Activated CD8-positive, alpha-beta memory T cell treated with anti-CD3 and anti-CD28 coated beads, Interleukin-2, amount 50 U/mL, for 48 hours (primary cell): ENCODE results near the gene C9orf152.
"Not testable (repeated sequence)": the region's sequence is repeated elsewhere in the genome, so short reads cannot be mapped to it uniquely, and the experiment has no call there.

Experiments
- DNase-seq: peaks from one replicate; pipeline ENCODE4 v3.0.0-alpha.2; 2020

Gene C9orf152, protein sequence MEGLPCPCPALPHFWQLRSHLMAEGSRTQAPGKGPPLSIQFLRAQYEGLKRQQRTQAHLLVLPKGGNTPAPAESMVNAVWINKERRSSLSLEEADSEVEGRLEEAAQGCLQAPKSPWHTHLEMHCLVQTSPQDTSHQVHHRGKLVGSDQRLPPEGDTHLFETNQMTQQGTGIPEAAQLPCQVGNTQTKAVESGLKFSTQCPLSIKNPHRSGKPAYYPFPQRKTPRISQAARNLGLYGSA

DNA sequence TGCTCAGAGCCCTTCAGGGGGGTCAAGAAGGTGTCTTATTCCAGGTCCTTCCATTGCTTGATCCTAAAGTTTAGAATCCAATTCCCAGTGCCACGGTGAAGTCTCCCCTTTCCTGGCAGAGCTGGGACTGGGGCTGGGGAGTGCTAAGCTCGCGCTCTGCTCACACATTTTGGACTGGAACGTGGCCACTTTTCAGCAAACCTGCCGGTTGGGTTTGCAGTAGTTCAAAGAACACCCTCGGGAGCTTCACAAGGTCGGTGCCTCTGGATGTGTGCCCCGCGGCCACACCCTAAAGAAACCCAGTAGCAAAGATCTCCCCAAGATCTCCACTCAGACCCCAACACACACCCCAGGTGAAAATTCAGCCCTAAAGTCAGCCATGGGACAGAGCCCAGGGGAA is at the start of gene C9orf152:
Gene C9orf152, minus strand, starts transcription at position 129 of the 400 bp plus-strand sequence. CDS start 580 bp downstream, outside the sequence.
- DNase-seq, result no peak

GRCh38 chr9:110257097-110257841 is 49.3 kb upstream of the C9orf152 start:
- peak; percentile 55 for DNase-seq

- DNase-seq, result peak; percentile 93
Observed at GRCh38 chr9:110256380-110257096, 48.6 kb upstream of the C9orf152 start, which contains the start of gene TXN. TXN (minus strand) TSS chr9:110256507; CDS start chr9:110256435, 72 bp downstream.

DNA sequence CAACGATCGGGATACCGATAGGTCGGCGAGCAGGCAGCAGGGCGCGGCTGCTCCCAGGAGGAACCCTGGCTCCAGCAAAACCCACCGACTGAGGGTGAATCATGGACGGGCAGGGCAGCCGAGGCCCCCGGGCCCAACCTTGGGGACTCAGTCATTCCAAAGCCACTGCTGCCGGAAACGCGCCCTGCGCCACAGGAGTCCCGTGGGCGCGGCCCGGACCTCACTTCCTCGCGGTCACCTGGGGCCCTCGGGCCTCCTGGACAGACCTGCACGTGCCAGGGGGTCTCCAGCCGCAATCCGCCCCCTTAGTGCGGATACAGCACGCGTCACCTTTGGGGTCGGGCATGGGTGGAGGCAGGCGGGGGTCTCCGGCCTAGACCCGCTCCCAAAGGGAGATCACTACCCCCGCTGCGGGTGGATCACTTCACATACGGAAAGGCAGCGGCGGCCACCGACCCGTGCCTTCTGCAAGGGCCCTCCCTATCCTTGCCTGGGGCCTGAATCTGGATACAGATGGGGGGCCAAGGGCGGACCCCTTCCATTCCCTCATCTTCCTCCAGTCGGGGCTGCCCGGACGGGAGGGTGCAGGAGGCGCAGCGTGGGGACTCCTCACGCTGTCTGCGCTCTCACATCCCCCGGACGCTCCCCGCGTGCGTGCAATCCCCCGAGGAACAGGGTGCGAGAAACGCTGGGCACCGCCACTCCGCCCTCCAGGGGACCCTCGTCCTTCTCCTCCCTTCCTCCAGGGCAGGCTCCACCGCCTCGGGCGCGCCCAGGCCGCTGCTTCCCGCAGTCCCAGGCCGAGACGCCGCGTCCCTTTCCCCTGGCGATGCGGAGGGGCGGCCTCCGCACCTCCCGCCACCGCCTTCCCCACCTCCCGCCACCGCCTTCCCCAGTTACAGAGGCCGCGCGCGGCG is 47.8 kb upstream of the C9orf152 start:
- DNase-seq, result peak; percentile 83

DNA sequence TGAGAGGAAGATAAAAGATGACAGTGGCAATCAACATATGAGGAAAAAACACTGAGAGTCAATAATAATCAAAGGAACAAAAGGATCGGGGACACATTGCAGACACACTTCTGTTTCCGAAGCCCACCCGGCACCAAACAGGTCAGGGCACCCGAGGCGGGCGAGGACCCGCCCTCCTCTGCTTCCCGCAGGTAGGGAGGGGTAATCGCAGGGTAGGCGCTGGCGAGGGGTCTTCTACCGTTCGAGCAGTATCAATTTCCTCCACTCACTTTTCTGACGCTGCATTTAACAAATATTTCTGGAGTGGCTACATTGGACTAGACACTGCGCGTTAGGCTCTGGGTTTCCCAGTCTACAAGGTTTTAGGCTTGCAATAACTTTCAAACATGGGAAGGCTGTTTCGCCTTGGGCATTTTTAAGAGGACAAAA is 47.1 kb upstream of the C9orf152 start:
- no peak for DNase-seq

GRCh38 chr9:110254500-110254899 is 46.5 kb upstream of the C9orf152 start:
- DNase-seq, result no peak

DNA sequence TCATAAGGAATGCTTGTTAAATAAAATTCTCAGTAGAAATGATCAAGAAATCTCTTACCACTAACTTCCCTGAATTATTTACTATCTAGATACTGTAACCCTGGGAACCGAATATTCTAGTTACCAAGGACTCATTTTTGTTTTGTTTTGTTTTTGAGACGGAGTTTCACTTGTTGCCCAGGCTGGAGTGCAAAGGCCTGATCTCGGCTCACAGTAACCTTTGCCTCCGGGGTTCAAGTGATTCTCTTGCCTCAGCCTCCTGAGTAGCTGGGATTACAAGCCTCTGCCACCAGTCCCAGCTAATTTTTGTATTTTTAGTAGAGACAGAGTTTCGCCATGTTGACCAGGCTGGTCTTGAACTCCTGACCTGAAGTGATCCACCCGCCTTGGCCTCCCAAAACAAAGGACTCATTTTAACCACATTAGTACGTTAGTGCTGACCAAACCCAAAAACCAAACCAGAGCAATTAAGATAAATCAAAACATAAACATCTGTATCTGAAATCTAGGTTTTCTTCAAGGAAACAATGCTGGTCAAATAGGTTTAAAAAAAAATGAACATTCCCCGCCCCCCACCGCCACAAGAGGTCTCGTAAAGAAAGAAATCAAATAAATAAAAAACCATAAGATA is 44.7 kb upstream of the C9orf152 start:
- no peak for DNase-seq

DNA sequence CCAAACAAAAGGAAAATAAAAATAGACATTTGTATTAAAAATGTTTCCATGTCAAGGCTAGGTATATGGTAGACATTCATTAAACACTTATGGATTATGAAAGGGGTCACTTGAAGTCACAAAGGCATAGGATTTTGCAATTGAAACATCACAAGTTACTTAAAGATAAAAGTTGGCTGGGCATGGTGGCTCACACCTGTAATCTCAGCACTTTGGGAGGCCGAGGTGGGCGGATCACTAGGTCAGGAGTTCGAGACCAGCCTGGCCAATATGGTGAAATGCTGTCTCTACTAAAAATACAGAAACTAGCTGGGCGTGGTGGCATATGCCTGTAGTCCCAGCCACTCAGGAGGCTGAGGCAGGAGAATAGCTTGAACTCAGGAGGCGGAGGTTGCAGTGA is 43.8 kb upstream of the C9orf152 start:
- DNase-seq, result not testable (repeated sequence)

- DNase-seq, result no peak
Observed at GRCh38 chr9:110251212-110251611, 43.3 kb upstream of the C9orf152 start.

- DNase-seq, result no peak
Observed at GRCh38 chr9:110249603-110250002, 41.6 kb upstream of the C9orf152 start.

DNA sequence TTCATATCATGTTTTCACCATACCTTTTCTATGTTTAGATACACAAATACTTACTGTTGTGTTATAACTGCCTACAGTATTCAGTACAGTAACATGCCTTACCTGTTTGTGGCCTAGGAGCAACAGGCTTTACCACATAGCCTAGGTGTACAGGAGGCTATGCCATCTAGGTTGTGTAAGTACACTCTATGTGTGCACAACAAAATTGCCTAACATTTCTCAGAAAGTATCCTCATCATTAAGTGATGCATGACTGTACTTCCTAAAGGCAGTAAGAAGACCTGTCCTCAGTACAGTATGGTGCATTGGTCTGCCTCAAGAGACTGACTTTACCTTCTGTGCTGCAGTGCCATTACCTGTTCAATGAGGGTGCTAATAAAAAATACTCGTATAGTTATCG is 40.4 kb upstream of the C9orf152 start:
- no peak for DNase-seq

DNA sequence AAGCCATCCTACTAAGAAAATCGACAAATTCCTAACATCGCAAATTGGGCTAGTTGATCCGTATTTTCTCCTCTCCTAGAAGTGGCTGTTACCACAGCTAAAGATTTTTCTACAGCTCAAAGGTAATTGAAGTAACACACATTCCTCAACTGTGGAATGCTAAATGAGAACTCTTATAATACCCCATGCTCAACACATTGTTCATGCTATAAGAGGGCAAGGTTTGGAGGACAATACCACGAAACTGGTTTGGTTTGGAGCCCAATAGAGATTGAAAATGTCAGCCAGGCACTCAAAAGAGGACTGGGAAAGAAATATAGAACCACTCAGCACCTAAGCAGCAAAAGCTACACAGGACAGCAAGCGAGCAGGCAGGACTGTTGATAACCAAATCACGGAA is 38.3 kb upstream of the C9orf152 start:
- no peak for DNase-seq

- DNase-seq, result no peak
Observed at GRCh38 chr9:110244616-110245015, 36.7 kb upstream of the C9orf152 start.

DNA sequence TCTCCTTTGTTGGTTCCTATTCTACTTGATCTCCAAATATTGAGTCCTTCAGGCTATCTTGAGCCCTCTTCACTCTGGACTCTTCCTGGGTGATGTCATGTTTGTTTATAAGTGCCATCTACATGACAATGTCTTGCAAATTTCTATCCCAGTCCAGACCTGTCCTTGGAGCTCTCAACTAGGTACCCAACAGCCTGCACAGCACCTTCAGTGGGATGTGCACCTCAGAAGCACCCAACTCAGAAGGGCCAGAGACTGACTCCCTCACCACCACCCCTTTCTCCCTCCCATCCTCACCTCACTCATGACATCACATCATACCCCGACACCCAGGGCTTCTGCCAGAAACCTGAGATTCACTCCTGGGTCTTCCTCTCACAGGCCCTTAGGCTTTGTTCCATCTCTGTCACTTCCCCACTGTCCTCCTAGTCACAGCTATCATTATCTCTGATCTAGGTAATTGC is 33.9 kb upstream of the C9orf152 start:
- DNase-seq, result no peak

DNA sequence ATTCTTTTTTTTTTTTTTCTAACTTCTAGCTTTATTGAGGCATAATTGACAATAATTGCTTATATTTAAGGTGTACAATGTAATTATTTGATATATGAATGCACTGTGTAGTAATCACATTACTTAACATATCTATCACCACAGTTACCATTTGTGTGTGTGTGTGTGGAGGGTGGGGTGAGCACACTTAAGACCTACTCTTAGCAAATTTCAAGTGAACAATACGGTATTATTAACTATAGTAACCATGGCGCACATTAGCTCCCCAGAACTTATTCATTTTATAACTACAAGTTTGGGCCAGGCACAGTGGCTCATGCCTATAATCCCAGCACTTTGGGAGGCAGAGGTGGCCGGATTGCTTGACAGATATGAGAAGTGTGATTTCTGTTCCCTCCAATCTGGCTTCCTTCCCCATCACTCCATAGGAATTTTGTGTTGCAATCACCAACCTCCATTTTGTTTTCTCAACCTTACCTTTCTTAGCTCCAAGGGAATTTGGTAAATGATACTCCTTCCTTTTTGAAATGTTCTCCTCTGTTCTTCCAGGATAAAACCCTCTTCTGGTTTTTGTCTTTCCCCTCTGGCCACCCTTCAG is 33.4 kb upstream of the C9orf152 start:
- no peak for DNase-seq

GRCh38 chr9:110240198-110240597 is 32.2 kb upstream of the C9orf152 start:
- no peak for DNase-seq

- no peak for DNase-seq
Observed at GRCh38 chr9:110228321-110228720, 20.4 kb upstream of the C9orf152 start.

DNA sequence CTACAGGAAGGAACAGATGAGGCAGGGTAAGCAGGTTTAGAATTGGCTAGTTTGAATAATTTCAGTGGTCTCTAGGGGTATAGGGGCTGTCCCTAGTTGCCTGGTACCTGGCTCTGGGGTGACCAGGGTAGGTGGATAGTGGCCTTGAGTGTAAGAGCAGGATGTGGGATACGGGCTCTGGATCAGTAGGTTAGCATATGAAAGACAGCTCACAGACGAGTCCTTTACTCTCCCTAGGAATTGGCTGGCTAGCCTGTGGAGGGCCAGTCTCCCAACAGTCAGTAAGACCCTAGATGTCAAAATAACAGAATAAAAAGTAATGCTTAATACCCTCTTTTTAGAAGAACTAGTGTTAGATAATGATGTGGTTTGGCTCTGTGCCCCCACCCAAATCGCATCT is 16.6 kb upstream of the C9orf152 start:
- no peak for DNase-seq

GRCh38 chr9:110220809-110221208 is 12.8 kb upstream of the C9orf152 start:
- no peak for DNase-seq

GRCh38 chr9:110217656-110218099 is 9.7 kb upstream of the C9orf152 start:
- DNase-seq, result no peak

DNA sequence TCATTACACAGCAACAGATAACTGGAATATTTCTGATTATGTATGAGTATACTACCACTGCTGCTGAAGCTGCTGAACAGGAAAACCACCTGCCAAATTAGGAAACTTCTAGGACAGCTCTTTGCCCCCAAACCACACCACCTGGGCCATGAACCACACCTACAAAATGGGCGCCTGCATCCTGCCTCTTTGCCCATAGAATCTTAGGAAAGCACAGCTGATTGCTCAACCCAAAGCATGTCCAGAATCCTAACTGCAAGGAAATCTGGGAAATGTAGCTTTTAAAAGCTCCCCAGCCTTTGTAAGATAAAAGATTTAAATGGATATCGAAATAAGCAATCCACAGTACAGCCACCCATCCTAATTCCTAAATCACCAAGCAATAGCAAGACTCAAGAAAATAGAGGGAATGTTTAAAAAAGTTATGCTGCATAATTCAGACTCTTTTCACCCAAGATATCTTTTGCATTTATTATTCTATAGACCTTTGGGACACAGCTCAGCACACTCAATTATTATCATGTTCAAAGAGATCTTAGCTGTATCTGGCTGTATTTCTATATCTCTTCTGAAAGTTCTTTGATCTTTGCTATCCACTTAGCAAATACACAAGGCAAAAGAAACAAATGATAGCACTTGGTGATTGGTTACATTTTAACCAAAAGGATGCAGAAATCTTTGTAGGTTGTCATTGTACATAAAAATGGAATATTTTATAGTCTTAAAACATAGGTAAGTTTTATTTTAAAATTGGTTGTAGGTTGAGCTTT is 6.8 kb upstream of the C9orf152 start:
- DNase-seq, result no peak
